ENCODE data around the gene CDCA4.

CDCA4 gene

DNA sequence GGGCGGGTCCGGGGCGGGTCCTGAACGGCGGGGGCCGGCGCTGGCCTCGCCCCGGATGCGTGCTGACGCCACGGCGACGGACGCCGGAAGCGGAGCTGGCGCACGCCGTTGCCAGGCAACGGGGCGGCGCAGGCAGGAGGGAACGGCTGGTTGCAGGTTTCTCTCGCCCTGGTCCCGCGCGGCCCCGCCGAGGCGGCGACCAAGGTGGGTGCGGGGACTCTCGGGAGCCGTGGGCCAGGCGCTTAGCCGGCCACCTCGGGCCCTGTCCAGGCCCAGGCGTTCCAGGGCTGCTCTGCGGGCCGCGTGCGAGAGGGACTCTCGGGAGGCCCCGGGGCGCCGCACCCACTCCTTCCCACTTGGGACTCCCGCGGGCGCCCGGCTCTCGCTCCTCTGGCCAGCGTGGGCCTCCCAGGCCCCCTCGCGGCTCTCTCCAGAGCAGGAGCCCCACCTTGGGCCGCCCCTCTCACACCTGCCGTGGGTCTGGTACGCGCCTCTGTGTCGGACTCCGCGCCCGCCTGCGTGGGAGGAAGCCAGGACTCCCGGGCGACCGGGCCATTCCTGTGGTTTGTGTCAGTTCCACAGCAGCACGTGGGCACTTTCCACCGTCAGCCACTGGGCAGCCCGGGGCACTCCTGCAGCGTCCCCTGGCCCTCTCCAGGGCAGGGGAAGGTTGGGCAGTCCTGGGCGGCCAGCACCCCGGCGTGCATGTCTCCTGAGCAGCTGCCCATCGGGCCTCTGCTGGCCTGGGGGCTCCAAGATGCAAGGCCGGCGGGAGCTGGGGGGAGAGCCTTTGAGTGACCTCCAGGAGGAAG, 35.0 kb downstream of the CDCA4 start, which contains the start of gene CLBA1:
TSS of gene CLBA1 (plus strand) at position 114 of the 812 bp plus-strand sequence. CDS start at position 758, 644 bp downstream.
- DNase-seq: peak; percentile 89 to 91

DNA sequence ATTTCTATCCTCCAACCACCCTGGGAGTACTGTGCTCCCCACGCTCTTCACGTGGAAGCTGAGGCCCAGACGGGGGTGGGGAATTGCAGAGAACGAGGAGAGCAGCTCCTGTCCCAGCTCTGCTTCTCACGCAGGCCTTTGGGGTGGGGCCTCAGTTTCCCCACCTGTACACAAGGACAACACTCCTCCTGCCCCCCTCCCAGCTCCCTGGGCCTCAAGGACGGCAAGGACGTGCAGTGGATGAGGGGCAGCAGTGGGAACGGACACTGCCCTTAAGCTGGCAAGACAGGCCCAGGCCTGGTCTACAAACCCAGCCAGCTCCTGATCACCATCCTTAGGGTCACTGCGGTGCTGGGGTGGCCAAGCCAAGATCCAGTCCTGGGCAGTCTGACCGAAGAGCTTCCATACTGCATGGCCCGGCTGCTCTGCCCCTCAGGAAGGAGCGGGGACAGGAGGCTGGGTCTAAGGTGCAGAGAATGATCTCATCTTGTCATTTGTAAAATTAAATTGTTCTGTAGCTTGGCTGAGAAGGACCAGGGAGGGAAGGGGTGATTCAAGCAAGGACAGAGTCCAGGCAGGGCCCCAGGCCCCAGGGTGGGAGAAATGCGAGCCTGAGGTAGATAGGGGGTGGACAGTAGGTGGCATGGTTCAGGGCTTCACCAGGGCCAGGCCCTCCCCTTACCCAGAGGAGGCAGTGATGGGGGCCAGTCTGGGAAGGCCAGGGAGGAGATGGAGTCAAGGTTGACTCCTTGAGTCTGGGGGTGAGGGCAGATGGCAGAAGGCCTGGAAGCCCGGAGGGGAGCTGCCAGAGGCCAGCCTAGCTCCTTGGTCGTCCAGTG, 36.6 kb downstream of the CDCA4 start:
- DNase-seq: no peak

GRCh38 chr14:104983231-104983721, 37.6 kb downstream of the CDCA4 start:
- no peak for DNase-seq

- DNase-seq: no peak
Observed at GRCh38 chr14:104982548-104983230, 38.2 kb downstream of the CDCA4 start.

DNA sequence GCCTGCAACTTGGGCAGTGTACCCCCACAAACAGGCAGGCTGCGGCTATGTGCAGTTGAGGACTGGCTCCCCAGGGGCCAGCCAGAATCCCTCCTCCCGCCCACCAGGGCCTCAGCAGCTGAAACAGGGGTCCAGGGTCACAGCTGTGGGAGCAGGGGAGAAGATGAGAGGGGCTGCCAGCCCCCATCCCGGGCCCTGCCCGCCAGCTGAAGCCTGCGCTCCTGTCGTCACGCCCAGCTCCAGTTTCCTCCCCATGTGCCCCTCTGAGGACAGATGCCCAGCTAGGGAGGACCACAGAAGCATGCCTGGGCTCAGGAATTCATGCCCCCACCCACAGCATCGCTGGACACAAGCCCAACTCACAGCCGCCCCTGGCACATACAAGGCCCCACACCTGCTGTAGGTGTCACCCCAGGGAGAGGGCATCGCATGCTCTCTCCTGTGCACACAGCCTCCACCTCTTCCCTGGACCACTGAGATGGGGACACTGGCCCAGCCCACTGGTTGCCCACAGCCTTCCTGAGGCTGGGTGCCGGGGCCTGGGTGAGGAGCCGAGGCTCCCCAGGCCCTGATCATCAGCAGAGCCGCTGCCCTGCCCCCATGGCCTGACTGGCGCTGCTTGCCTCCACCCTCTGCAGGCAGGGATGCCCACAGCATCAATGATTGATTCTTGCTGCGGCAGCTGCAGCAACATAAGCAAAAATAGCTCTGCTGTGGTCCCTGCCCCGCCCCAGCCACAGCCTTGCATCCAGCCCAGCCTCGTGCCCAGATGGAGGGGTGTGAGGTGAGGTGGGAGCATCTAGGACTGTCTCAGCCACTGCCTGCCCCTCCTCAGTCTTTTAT, 39.0 kb downstream of the CDCA4 start:
- no peak for DNase-seq

GRCh38 chr14:104980611-104981531, 40.0 kb downstream of the CDCA4 start:
- no peak for DNase-seq

DNA sequence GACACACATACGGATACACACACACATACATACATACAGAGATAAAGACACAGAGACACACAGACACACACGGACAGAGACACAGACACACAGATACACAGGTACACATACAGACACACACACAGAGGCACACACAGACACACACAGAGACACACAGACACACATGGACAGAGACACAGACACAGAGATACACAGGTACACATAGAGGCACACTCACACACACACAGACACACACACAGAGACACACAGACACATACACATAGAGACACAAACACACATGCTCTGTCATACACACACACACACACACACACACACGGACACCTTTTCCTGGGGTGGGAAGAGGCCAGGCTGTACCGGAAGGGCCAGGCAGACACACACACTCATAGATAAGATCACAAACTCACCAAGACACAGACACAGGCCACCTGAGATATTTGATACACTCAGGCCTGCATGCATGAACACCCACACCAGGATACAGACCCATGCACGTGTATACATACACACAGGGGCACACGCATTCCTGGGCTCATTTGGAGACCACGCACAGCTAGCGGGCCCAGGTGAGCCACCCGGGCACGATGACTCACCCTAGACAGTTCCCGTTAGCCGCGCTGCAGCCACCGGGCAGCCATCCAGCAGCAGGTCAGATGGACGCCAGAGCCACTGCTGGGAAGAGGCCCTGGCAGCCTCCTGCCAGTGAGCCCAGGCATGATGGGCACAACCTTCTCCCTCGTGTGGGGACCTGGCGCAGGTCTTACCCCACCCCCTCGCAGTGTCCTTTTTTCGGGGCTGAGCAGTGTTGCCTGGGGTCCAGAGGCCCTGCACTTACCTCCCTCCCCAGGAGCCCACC, 40.9 kb downstream of the CDCA4 start:
- DNase-seq: no peak

DNA sequence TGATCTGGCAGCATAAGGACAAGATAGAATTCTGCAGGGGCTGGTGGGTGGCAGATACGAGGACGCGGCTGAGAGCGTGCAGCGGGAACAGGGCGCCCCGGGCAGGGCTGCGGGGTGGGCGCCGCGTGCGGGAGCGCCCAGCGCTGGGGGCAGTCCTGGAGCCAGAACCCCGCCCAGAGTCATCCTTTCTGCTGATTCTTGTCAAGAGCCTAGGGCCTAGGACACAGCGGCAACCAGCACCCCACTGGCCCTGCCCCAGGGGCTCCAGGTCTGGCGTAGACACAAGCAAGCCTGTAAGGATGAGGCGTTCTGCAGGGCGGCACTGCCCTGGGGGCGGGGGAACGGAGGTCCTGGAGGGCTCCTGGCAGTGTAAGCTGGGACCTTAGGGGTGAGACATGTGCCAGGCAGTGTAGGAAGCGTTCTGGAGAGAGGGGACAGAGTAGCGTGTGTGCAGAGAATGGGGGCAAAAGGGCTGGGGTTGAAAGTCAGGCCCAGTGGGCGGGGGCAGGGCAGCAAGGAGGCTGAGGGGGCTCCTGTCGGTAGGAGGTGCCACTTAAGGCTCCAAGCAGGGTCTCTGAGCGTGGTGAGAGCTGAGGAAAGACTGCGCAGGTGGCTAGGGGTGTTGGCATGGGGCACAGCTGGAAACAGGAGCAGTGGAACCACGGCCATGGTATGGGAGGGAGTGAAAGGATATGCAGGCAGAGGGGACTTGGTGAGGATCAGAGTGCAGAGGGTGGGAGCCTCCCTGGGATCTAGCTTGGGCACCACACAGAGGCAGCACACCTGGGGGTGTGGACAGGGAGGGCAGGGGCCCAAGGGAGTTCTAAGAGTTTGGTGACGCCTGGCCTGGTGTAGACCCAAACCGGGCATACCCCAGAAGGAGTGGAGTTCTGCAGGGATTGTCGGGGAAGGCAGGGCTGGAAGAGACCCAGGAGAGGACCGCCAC, 41.9 kb downstream of the CDCA4 start:
- no peak for DNase-seq

- DNase-seq: peak; percentile 49 to 61
Observed at GRCh38 chr14:104977681-104978653, 42.9 kb downstream of the CDCA4 start, which contains the start of gene AHNAK2. TSS of gene AHNAK2 (minus strand) at chr14:104978374. CDS start at chr14:104978237, 137 bp downstream.

DNA sequence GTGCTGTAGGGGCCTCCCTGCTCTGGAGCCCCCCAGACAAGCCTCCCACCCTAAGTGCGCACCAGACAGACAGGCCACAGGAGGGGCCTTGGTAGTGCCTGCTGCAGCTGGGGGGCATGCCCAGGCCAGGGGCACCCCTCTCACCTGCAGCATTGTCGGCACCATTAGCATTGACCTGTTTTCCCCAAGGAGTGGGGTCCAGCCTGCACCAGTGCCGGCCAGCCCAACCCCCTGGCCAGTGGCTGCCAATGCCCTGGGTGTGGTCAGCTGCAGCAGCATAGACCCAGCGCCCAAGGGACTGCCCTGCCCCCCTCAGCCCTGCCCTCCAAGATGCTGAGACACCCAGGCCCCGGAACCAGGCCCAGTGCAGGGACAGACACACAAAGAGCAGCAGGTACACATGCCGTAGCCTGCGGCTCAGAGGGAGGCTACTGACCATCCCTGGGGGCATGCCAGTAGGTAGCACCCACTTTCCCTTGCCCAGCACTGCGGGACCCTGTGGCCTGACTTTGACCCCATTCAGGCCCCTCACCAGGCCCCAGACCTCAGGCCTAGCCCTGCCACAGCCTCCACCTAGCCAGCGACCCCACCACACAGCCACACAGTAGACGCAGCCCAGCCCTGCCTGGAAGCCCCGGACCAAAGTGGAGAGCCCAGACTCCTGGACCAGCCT, 43.7 kb downstream of the CDCA4 start:
- no peak for DNase-seq

DNA sequence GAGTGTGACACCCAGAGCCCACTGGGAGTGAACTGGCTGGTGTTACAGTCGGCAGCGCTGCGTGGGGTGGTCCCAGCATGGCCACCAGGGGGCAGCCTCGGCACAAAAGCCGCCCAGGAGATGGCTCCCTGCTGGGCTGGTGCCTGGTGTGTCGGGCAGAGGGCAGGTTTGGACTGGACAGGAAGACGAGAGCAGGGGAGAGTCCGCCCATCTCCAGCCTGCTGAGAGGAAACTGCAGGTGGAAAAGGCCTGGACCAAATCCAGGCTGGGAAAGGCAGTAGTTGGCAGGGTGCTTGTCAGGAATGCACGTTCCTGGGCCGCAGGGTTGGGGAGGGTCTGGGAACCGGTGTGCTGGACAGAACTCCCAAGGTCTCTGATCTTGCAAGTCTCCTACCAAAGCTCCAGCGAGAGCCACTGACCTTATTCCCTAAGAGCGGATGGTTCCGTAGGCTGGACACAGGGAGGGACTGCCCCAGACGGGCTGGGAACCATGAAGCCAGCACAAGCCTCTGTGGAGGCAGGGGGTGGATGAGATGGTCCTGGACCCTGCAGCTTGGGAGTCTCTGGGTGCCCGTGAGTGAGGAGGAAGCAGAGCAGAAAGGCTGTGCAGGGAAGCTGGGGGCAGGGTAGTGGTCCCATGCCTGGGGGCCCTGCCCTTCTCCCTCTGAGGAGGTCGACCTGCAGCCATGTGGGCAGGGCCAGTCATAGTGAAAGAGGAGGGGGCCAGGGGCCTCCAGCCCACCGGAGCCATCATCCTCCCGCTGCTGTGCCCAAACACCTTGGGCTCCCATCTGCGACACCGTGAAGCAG, 44.5 kb downstream of the CDCA4 start:
- peak; percentile 84 to 88 for DNase-seq

DNA sequence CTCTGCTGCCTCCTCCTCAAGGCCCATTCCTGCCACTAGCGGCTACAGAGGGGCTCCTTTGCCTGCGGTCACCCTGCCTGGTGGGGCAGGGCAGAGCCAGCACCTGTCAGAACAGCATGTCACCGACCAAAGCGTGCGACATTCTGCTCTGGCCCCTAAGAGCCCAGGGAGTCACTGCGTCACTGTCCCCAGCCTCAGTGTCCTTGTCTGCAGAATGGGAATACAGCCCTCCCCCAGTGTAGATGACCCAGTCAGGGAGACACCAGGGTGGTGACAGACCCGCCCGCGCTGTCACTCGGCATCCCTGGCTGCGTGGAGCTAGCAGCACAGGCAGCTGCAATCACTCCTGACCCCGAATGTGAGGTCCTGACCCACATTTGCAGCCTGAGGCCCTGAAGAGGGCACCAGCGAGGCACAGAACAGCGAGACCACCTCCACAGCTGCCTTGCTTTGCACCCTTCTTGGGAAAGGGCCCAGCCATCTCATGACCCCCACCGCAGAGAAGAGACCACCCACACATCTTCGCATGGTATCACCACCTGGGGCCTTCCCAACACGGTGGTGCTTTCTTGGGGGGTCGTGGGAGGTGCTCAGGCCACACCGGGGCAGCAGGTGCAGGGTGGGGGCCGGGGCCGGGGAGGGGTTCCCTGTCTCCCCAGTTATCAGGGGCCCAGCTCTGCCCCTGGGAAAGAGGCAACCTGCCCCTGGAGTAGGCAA, 45.2 kb downstream of the CDCA4 start:
- peak; percentile 18 to 29 for DNase-seq

DNA sequence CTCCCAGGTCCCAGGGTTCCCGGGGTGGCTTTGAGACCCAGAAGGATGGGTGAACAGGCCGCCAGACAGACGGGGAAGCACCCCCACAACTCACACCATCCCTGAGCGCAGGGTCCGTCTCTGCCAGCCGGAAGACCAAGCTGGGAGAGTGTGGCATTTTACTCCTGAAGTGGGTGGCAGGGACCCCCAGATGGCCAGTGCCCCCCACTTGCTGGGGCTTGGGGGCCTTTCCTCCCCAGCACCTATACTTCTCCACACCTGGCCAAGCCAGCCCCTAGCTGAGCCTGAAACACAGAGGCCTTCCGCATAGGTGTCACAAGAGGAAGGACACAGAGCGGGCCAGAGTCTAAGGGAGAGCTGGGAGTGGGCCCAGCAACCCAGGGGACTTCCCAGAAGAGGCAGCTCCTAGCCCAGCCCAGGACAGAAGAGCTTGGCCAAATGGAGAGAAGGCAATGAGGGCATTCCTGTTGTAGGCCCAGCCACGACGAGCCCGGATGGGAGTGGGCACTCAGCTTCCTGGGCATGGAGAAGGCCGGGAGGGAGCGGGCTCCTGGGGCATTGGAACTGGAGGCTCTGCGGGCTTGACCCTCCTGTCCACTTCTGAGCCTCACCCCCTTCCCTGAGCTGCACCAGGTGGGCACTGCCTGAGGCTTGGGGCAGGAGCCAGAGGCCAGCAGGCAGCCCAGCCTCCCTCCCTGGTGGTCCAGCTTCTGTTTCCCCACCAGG, 46.1 kb downstream of the CDCA4 start:
- no peak for DNase-seq

- DNase-seq: no peak
Observed at GRCh38 chr14:104974146-104974541, 46.7 kb downstream of the CDCA4 start.
